GM18508 (cell line): ENCODE data around the gene DNMT3A.
A peak's percentile ranks its signal among the peaks of the same experiment; 100 is the strongest.

Experiments
- ATAC-seq: cut with Tn5 transposase; IDR thresholded peaks from one replicate; pipeline ENCODE4 v1.9.1; 2021; ENCODE audit warnings: moderate number of reproducible peaks; ENCODE audit not compliant: insufficient read depth, unreplicated experiment

The DNMT3A gene

DNA sequence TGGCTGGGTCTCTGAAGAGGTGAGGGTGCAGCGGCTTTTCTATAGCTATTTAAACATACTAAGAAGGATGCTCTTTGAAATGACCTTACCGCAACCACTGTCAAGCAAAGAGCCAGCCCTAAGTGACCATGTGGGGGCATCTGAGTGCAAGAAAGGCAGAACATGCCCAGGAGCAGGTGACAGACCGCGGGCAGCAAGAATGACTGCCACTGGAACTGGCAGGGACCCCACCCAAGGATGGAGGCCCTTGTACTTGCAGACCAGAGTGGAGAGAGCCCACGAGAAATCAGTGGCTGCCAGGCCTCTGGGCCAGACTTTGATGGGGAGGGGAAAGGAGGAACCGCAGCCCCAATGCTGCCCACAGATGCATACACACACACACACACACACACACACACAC lies 33.1 kb downstream of the DNMT3A start:
- ATAC-seq: no peak

DNA sequence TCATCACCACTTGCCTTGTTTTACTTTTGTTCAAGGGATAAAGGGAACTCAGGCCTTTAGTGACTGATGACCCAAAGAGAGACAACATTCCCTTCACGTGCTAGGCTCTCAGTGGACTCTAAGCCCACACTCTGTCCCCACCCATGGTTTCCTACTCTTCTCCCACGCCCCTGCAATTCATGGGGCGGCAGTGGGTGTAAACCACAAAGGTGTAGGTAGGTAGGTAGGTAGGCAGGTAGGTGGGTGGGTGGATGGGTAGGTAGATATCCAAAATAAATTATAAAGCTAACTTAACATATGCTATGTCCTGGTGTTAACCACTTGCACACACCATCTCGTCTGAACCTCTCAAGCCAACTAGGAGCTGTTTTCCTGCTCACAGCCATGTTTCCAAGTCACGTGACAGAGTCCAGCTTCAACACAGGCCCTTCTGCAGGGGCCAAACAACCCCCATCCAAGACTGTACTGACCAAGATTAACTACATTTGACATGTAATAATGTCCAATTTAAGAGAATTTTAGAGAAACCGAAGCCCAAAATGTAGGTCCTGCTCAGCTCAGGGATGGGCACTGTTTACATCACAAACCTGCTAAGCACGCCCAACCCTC lies 33.7 kb downstream of the DNMT3A start:
- no peak for ATAC-seq

DNA sequence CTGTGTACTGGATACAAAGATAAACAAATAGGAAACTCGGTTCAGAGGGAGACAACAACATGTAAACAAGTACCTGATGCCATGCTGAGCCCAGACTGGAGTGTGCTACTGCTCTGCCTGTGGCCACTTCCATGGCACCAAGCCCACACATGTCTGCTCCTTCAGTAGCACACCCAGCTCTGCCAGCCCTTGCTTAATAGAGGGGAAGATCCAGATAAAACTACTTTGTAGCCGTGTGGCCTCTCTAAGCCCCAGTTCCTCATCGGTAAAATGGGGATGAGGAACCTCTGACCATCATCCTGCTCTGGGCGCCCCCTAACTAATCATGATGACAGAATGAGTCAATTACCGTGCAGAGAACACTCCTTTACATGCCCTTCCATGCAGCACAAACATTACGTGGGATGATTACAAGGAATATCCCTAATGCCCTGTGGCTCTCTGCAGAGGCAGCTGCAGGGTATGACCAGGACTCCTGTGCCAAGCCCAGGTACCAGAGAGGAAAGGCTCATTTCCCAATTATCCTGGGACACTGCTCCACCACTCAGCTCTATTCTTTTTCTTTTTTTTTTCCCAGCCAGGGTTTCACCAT lies 34.9 kb downstream of the DNMT3A start:
- ATAC-seq: no peak

DNA sequence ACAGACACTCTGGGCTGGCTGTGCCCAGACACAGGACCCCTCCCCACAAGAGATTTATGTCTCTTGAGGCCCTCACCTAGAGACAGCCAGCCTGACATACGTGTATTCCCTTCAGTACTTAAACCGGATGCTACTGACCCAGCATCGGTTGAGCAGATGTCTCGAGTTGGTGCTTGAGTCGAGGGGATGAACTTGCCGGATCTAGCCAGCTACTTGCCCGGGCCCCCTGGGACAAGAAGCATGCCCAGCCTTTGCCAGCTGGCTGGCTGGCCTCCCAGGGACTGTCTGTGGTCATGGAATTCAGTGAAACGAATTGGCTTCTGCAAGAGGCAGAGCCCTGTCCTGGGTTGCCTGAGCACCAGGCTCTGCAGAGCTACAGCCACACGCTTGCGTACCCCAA lies 36.0 kb downstream of the DNMT3A start:
- no peak for ATAC-seq

DNA sequence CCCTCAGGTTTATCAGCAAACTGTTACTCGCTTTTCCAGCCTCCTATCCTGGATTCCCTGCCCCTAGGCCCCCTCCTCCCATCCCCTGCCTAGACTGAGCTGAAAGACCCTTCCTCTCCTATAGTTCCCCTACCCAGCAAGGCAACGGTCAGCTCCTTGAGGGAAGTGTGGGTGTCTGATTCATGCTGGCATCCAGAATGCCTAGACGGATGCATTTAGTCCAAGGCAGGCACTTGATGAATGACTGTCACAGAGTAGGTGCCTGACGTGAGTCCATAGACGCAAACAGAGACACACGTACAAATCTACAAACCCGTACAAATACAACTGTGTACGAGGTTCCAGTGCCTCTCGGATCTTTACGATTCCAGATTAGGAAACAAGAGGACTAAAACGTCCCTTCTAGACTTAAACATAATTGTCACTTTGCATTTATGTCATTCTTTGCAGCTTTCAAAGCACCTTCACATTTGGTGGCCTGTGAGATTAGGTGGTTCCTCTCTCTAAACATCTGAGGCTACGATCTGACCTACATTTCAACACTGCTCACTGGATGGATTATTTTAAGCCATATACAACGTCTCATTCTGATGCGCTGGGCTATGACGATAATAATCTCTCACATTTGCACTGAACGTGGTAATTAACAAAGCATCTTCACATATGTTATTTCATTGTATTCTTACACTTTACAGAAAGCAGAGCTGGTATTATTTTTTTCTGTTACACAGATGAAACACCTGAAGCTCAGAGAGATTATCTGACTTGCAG lies 36.7 kb downstream of the DNMT3A start:
- no peak for ATAC-seq

DNA sequence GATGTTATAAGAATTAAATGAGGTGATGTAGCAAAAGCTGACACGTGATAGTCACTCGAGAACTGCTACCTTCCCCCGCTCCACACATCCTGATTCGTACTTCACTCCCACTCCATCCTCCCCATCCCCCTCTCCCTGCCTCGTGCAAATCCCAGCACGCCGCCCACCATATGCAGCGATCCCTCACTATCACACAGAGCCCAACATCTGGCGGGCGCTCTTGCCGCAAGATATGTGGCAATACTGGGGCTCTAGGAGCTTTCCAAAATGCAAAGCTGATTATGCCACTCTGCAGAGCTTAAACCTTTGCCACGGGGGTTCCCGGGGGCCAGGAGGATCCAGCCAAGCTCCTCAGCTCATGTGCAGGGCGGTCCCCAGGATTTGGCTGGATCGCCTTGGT lies 37.4 kb downstream of the DNMT3A start:
- ATAC-seq: no peak

DNA sequence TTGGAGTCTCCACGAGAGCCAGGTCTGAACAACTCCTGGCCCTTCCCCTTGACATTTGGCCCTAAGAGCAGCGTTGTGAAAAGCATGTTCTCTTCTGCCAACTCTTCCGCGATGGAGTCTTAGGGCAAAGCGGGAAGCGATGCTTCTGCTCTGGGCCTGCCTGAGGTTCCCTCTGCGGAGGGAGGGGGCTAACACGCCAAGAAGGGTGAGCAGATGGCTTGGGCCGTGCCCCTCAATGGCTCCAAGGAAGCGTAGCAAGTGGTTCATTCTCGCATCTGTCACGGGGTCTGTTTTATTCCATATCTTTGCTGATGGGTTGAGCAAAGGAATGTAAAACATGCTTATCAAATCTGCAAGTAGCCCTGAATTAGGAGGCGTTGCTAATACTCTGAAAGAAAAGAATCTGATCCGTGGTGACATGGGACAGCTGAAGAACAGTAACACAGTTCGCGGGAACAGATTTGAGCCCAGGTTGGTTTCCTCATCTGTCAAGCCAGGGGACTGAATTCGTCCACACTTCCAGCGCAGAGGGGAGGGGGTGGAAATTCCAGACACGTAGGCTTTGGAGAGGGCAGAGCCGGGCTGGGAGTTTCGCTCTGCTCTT lies 38.0 kb downstream of the DNMT3A start:
- no peak for ATAC-seq

DNA sequence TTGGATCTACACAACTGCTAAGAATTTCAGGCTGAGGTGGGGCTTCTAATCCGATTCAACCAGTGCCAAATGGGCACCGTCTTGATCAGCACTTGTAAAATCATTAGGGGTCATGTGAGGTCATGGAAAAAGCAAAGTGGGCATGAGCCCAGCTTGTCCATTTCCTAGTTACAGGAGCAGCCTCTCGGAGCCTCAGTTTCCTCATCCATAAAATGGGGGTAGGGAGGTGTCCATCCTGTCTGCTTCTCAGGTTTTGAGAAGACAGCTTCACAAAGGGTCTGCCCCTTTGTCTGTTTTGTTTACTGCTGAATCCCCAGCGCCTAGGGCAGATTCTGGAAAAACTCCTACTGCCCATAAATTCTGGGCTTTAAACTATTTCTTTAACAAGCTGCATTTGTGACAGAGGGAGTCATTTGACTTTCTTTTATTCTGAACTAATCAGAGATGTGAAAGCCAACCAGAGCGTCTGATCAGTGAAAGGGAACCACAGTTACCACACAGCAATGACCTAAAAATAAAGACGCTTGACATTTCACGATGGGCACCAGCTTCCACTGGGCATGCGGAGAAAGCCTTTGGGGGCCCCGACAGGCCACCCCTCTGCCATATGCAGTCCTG lies 38.9 kb downstream of the DNMT3A start:
- ATAC-seq: no peak

DNA sequence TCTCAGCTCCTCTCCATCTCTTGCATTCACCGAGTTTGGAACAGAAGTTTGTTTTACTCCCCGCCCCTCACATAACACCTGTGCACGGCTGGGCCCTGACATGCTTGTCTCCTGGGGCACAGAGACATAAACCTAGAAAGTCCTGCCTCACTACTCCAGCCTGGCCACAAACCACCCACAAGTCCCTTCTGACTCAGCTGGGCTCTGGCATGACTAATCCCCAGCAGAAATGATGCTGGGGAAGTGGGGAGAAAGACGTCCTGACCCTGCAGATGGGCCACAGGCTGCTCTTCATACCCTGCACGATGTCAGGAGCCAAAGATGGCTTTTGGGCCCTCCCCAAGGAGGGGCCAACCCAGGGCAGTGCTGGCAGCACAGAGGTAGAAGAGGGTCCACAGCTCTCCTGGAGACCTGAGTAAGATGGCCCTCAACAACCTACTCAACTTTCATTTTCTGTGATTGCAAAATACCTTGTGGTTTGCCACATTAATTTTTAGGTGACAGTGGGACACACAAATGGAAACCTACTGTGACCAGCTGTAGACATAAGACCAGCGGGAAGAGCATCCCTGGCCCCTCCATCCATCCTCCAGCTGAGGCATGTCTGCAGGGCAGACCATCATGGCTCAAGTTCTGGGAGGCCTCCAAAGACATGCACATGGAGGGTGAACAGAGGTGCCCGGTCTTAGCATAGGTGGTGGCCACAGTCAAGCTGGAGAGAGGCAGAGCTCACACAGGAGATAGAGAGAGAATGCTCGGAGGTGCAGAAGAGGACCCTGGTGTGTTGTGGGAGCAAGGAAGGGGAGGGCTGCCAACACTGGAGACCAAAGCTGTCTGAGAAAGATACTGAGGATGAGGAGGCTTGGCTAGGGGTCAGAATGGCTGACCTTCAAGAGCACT lies 40.0 kb downstream of the DNMT3A start:
- peak; percentile 93 for ATAC-seq

DNA sequence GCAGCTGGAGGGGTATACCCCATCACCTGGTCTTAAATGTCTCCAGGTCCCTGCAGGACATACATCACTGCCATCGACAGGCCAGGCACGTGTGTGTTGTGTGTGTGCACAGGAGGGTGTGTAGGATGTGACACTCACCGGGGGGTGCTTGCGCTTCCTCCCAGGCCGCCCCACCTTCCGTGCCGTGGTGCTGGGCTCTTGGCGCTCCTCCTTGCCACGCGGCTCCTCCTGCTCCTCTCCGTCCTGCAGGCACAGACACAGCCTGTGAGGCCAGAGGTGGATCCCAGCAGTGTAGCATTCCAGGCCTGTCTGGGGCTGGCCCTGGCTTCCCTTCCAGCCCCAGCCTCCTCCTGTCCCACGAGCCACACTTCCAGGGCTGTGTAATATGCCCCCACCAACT lies 41.7 kb downstream of the DNMT3A start:
- no peak for ATAC-seq

DNA sequence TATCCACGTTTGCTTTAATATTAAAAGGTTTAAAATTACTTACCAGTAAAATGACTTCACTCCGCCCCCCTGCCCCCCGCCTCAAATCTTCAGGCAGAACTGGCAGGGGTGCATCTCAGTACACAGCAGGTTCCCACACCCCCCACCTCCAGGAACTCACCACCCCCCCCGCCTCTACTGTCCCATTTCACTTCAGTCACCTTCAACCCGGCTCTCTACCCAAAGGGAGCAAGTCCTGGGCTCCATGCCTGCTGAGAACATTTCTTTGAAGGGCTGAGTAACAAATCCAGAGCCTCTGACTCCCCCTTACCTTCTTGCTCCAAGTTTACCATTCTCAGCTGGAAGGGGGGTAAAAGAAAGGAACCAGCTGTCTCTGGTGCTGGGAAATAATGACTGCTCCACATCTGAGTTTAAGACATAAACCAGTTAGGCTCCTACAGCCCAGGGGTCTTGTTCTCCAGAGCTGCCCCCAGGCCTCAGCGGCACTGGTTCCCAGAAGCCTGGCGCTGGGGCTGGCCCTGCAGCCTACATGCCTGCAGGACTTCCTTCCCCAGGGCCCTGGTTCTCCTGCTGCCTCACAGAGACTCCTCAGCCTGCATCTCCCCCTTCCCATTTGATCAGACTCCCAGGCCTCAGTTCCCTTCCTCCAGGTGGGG lies 42.8 kb downstream of the DNMT3A start:
- no peak for ATAC-seq

DNA sequence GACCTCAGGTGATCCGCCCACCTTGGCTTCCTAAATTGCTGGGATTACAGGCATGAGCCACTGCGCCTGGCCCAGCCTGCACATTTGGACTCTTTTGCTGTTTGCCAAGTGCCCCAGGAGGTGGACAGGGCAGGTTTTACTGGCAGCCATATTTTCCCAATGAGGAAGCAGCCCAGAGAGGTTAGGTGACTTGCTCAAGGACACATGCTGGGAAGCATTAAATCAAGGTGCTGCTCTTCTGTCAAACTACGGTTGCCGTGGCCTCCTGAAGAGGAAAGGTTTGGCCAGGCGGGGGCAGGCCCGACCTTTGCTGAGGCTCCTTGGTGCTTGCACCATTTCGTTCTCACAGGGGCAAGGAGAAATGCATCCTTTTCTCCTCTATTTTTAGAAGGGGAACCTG lies 44.0 kb downstream of the DNMT3A start:
- no peak for ATAC-seq

DNA sequence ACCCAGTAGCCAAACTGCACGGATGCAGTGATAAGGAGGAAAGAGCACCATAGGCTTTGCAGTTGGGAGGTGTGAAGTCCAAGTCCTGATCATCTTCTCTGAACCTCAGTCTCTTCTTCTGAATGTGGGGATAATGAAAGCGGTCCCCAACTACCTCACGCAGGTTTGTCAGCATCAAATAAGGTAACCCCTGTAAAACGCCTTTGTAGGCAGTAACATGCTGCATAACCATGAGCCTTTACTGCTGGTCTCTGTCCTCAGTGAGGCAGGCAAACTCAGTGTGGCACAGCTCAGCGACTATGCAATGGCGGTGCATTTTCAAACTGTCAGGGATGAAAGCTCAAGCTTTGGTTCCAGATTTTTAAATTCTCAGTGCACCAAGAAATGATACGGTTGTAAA lies 46.1 kb downstream of the DNMT3A start:
- no peak for ATAC-seq

DNA sequence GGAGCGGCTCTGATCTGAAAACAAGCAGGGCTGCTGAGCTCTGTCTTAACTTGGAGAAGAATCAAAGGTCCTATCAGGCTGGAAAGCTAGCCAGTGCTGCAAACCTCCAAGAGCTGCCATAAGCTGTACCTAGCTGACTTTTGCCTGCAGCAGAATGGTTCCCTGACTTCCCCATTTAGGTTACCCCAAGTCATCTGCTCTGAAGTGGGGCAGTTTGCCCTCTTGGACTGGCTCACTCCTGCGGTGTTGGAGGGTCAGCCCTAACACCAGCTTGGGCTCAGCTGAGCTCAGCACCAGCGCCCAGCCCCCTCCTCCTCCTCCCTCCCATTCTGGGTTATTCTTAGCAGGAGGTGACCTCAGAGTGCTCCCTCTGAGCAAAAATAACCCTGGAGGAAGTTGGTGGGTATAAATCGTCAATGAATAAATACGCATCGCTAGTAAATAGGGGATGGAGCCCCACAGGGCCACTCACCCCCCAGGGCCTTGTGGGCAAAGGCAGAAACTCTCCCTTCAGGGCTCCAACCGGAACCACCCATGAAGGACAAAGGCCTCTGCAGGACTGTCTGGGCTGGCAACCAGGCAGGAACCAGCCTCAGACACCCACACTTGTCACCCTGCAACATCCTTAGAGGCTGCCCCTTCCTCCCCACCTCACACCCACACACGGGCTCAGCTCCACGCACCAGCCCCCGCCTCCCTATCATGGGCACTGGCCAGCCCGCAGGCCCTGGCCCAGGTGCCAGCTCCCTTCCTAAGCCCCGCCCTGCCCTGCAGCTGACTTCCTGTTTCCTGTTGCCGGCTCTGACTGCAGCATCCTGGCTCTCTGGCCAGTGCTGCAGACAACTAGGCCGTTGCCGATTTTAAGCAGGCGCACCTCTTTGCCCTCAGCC lies 46.9 kb downstream of the DNMT3A start:
- peak; percentile 44 for ATAC-seq

DNA sequence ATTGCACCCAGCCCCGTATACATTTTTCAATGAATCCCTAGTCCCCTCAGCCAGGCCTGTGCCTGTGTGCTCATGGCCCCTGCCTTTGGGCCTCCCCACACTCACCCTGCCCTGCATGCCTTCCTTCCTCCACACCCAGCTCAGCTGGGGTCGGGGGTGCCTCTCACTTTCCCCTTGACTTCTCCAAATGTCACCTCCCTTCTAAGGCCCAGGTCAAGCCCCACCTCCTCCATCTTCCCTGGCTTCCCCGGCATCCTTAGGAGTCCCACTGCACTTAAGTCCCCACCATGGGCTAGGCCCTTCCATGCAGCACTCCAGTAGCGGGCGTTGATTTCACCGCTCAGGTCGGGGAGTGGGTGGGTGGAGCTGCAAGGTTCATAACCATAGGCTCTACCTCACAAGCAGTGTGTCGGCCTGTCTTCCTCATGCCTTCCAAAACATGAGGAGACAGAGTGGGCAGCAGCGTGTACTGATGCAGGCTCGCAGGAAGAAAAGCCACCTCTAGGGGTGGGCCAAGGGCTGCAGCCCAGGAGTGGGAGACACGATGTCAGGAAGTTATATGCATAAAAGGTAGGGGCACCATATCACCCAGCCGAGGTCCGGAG lies 47.7 kb downstream of the DNMT3A start:
- ATAC-seq: no peak

DNA sequence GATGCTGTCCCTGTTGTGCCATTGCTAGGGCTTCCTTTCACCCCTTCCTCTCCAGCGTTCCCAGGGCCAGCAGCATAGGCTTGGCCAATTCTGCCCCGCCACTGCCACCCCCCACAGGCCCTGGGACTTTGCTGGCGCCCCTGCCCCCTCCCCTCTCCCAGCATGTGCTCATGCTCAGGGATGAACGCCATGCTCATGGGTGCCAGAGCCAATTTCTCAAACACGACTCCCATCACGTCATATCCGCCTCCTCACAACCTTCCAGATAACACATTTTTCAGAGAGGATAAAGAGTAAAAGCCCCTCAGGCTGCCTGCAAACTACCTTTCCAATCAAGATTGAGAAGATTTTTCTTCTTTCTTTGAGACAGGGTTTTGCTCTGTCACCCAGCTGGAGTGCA lies 48.6 kb downstream of the DNMT3A start:
- ATAC-seq: no peak

DNA sequence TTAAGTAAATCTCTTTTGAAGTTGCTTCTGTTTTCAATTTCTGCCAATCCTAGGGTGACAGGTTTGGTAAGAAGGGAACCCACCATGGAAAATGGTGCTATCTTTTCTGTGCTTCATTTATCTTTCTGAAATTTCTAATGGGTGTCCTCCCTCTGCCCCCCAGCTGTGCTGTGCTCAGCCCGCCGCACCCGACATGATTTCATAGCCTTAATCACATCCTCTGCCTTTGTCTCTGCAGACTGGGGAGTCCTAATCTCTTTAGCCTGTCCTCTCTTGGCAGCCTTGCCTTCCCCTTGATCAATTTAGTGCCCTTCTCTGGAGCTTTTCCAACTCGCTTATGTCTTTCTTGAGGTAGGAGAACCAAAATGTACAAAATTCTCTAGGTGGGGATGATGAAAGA lies 49.3 kb downstream of the DNMT3A start:
- ATAC-seq: no peak

DNA sequence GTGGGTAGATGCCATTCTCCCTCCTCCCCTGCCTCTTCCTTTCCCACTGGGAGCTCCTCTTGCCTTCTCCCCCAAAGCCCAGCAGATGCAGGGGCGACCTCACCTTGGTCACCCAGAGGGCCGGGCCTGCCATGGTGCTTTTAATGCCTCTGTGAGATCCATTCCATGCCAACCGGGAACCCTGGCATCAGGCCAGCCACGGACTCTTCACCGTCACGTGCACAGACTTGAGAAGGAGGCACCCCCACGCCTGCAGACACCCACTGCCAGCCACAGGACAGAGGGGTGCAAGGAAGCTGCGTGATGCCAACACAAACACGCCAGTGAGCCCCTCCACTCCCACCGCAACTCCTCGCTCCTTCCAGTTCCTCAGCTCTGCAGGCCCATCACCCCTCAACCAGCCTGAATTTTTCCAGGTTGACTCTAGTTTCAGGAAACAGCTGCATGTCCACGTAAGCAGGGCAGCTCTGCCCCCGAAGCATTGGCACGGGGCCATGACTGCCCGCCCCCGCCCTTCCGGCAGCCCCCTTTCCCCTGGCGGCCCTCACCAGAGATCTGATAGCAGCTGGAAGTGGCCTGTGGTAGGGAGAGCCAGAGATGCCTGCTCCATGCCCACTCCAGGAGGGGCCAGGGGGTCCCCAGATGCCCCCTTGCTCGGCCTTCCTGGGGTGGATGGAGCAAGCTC lies 50.8 kb downstream of the DNMT3A start:
- no peak for ATAC-seq
